Measurements from ENCODE around the gene CST5.
A peak's percentile ranks its signal among the peaks of the same experiment; 100 is the strongest.
"Not testable (repeated sequence)": the region's sequence is repeated elsewhere in the genome, so short reads cannot be mapped to it uniquely, and the experiment has no call there.

The CST5 gene

DNA sequence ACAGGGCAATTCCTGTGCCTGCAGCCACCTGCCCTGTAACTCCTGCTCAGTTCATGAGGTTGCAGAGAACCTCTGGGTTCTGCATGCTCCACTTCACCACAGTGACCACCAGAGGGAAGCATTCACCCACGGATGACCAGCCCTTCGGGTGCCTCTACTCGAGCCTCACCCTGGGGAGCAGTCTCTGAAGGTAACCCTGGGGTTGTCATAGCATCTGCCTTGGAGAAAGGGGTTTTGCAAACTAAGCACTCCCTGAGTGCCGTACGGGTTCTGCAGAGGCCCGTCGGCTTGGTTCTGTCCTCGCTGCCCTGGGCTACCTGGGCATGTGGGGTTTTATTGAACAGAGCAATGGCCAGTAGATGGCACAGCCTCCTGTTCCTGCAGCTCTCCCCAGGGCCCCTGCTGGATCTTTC, 10.2 kb upstream of the CST5 start:
- peak; percentile 35 for DNase-seq

- DNase-seq, result no peak
Measured at GRCh38 chr20:23887856-23888255, 8.3 kb upstream of the CST5 start.

- no peak for DNase-seq
Measured at GRCh38 chr20:23884771-23885162, 5.2 kb upstream of the CST5 start.

DNA sequence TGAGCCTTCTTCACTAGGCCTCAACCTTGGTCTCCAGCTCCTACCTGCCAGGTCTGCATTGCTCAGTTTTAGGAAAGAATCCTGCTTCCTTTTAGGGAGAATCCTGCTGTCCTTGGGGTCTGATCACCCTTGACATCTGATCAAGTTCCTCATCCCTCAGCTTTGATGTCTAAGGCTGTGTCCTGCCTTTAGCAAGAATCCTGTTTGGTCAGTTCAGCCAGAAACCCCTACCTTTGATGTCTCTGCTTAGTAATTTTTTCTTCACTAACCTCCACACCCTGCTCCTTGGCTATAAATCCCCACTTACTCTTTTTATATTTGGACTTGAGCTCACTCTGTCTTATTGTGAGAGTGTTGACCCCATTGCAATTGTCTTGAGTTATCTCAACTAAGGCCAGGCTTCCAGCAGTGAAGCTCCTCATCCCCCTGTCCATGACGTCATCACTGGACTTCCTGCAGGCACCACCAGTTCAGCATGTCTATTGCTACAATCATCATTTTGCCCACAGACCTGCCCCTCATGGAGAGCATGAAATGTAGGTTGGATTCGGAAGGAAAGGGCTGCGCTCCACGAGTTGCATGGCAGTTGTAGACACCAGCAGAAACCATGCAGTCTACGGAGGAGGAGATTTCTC, 4.7 kb upstream of the CST5 start:
- no peak for DNase-seq

GRCh38 chr20:23881371-23881770, 1.8 kb upstream of the CST5 start:
- DNase-seq, result no peak

DNA sequence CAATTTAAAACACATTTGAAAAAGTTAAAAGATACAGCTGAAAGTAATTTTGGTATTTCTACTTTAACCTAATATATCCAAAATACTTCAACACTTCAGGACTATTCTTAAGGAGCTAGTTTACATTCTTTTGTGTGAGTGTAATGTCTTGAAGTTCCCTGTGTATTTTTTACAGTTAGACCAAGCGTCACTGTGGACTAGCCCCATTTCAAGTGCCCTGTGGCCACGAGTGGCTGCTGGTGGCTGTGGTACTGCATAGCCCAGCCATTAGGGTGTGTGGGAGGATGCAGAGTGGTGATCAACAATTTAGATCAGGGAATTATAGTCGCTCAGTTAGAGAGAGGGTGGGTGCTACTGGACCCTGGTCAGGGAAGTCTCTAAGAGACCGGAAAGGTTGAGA, 869 bp upstream of the CST5 start:
- DNase-seq, result no peak

DNA sequence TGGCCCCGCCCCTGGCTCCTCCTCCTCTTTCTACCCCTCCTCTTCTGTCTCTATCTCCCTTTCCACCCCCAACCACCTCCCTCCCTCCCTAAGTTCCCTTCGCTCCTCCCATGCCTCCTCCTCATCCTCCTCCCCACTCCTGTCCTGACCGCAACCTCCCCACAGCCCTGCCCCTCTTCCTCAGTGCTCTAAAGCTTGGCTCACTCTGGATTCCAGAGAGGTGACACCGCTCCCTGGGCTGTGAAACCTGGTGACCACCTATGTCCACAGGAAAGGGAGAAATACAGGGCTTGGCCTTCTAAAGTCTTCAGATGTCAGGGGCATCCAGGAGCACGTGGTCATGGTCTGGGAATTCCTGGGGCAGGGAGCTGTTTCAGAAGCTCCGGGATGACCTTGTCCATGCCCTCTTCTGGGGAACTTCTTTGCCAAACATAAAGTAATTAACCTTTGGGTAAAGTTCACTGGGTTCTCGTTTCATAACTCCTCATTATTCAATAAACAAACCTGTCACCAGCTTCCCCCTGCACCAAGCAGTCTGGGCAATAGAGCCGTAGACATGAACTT, 345 bp upstream of the CST5 start:
- DNase-seq, result no peak

- DNase-seq, result no peak
Measured at GRCh38 chr20:23878787-23879186, 761 bp downstream of the CST5 start.

GRCh38 chr20:23878016-23878542, 1.5 kb downstream of the CST5 start:
- not testable (repeated sequence) for DNase-seq

DNA sequence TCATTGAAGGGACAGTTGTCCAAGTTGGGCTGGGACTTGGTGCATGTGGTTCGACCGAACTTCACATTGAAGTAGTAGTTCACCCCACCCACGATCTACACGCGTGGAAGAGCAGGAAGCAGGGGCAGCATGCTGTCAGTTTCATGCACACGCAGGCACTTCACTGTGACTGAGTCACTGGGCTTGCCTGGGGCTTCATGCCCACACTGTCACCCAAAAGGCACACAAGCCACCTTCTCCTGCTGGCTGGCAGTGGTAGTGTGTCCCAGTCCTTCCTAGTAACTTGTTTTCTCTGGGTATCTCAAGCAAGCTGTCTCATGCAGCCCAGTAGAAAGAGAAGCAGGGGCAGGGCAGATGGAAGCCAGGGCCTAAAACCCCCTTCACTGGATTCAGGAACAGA, 2.0 kb downstream of the CST5 start:
- no peak for DNase-seq

DNA sequence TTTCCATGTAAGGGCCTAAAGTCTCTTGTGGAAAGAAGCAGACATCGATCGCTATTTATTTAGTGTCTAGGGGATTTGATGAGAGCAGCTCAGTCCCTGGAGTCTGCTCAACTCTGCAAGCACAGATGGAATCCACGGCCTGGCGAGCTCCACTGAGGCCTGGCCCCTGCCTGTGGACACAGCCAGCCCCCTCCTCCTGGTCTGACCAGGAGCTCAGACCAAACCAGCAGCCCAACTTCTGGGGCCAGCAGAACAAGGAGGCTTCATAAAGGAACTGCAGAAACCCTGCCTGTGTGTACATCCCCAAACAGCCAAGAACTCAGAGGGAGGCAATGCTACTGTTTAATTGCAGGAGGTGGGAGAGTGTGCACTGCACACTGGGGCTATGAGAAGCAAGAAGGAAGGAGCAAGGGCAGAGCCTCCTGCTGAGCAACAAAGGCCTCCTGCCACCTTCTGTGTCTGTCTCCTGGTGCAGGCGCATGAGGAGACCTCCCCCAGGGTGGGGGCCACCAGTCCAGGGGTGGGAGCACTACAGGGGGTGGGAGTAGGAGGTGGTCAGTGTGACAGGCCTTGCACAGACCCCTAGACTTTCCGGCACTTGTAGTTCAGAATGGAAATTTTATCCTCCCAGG, 3.8 kb downstream of the CST5 start:
- DNase-seq, result no peak

- no peak for DNase-seq
Measured at GRCh38 chr20:23874747-23875146, 4.8 kb downstream of the CST5 start.

DNA sequence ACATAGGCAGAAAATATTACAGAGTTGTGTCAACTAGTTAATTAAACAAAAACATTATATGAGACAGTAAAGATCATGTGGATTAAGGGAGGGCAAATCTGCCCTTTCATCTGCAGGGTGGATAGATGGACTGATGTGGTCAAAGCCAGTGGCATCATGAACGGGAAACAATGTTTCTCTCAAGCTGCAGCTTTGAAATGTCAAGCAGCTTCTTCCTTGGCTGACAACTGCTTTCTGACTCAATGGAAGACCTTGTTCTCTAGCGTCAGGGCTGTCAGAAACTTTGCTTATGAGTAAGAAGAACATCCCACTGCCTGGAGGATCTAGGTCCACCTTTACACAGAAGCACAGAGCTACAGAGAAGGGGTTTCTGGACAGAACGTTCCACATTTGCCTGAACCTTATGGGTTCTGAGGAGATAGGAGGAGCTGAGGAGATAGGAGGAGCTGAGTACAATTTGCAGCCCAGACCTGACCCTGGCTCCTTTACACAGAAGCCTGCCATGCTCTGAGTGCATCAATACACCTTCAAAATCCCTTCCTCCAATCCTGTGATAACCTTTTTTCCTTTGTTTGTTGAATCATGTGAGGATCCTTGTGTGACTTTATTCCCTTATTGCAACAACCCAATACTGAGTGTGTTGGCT, 6.1 kb downstream of the CST5 start:
- no peak for DNase-seq

- DNase-seq, result no peak
Measured at GRCh38 chr20:23872065-23872464, 7.5 kb downstream of the CST5 start.

DNA sequence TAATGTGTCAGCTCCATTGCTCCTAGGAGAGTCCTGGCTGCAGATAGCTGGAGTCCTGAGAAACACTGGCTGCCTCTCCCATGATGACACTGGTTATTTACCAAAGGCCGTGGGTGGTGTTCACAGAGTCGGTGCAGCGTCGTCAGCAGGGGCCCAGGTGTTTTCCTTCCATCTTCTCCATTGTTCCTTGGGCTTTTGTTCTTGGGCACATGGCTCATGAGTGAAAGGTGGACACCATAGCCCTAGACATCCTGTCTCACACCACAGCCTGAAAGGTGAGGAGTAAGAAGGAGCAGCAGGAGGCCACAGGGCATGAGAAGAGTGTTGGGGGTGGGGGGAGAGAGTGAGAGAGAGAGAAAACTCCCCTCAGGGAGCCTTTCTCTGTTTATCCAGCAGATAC, 9.1 kb downstream of the CST5 start:
- no peak for DNase-seq

- no peak for DNase-seq
Measured at GRCh38 chr20:23869520-23869919, 10.0 kb downstream of the CST5 start.

- no peak for DNase-seq
Measured at GRCh38 chr20:23868321-23868720, 11.2 kb downstream of the CST5 start.

DNA sequence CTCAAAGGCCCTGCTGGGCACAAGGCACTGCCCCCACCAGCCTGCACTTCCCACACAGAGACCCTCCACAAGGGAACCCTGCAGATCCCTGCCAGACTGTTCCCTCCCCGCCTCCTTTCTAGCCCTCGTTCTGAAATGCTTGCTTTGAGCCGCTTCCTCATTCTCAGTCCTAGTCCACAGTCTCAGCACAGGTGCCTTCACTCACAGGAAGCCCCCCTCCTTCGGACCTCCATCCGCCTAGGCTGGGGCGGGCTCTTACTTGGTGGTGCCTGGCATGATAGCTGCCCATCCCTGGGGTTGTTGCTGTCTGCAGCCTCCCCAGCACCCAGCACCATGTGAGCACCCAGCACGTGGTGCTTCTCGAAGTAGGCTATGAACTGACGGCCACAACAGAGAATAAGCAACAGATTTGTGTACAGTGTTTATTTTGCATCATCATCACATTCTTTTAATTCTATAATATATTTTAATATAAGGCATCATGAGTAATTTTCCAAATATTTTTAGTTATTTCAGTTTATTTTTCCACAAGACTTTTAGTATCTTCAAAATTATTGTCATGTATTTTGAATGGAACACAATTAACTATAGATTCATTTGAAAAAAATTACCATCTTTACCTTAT, 12.3 kb downstream of the CST5 start:
- no peak for DNase-seq

DNA sequence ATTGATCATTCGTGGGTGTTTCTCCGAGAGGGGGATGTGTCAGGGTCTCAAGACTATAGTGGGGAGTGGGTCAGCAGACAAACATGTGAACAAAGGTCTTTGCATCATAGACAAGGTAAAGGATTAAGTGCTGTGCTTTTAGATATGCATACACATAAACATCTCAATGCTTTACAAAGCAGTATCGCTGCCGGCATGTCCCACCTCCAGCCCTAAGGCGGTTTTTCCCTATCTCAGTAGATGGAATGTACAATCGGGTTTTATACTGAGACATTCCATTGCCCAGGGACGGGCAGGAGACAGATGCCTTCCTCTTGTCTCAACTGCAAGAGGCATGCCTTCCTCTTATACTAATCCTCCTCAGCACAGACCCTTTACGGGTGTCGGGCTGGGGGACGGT, 18.8 kb downstream of the CST5 start:
- DNase-seq, result not testable (repeated sequence)

- DNase-seq, result no peak
Measured at GRCh38 chr20:23857962-23858595, 21.5 kb downstream of the CST5 start.

- DNase-seq, result no peak
Measured at GRCh38 chr20:23856736-23857135, 22.8 kb downstream of the CST5 start.

DNA sequence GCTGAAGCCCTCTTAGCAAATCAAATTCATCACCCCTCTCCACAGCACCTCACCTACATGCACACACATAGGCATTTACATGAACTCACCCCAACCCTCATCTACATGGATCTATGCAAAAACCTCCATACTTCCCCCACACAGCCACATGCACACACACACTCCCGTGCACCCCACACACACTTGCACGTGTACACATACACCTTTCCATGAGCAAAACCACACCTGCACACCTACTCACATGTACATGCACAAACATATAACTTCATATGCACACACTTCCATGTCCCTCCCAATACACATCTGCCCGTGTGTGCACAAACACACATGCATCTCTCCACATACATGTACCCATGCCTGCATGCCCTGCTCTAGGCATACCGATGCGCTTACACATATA, 23.3 kb downstream of the CST5 start:
- DNase-seq, result no peak

DNA sequence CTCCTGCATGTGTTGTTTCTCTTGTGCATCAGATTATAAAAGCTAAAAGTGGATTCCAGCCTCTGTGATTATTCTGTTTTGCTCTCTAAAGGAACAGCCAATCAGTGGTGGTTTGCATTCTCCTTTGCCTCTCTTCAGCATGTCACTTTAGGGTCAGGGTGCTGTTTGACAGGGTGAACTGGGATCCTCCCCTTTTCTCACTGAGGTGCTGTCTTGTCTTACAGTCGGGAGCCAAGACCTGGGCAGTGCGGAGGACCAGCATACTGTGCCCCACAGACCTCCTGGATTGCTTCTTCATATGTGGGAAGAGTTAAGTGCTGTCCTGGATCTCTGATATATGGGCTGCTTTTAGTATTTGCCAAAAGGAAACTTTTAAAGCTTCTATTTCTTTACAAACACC, 37.9 kb downstream of the CST5 start:
- no peak for DNase-seq

All from right kidney (tissue), 1 donor.